ENCODE measurements around the gene DDAH2.

- TF ChIP-seq REST (IDR thresholded peaks at IDR 0.05; ENCODE audit: low read depth, low read length) (no peak), EZH2 (IDR thresholded peaks at IDR 0.05; ENCODE audit: borderline replicate concordance, control insufficient read depth, low read depth, low read length) (no peak), MAX (IDR thresholded peaks at IDR 0.05; ENCODE audit: low read depth, low read length) (0 out of 2 replicates have a peak, but pooled peaks have one; percentile 28), SMAD5 (IDR thresholded peaks at IDR 0.05; ENCODE audit: low read depth) (peak; percentile 56; the same call in 1 of the 2 replicates), CTCF (IDR thresholded peaks at IDR 0.05 in 2 of 3, conservative IDR thresholded peaks at IDR 0.05 in 1 of 3; ENCODE audit: control insufficient read depth in 2 of 3, extremely low read depth in 1 of 3, insufficient read depth in 1 of 3, low read depth in 3 of 3, low read length in 3 of 3) (no peak)
Measured at GRCh38 chr6:31776989-31777666, 48.0 kb upstream of the DDAH2 start, which contains the start of gene VWA7.
